Measurements from ENCODE around the gene GALNT8. TPM values are rescaled to one million over a fixed set of nuclear protein-coding genes. Genes with fewer than 3 reads are reported as not detected.

The GALNT8 gene
- total RNA-seq, 1 donor from 2014 or later: 1.4 TPM

- no peak overlapping the region for H3K4me3 Mint-ChIP-seq (ENCODE audit: unreplicated experiment)
- no peak for DNase-seq (ENCODE audit: low spot score)
- TF ChIP-seq CTCF (IDR thresholded peaks at IDR 0.05): no peak
- H3K9me3 Mint-ChIP-seq (ENCODE audit: low read depth): no peaks in the 10 kb centered on the region
- H3K4me1 Mint-ChIP-seq (ENCODE audit: low read depth): peaks cover 4% of the 10 kb centered on the region
- H3K27ac Mint-ChIP-seq (ENCODE audit: unreplicated experiment): no peak overlapping the region
- H3K36me3 Mint-ChIP-seq (ENCODE audit: low read depth): no peaks in the 10 kb centered on the region
- H3K27me3 Mint-ChIP-seq (ENCODE audit: low read depth): peaks cover 3% of the 10 kb centered on the region
Observed at GRCh38 chr12:4817880-4818279, 97.7 kb downstream of the GALNT8 start.

DNA sequence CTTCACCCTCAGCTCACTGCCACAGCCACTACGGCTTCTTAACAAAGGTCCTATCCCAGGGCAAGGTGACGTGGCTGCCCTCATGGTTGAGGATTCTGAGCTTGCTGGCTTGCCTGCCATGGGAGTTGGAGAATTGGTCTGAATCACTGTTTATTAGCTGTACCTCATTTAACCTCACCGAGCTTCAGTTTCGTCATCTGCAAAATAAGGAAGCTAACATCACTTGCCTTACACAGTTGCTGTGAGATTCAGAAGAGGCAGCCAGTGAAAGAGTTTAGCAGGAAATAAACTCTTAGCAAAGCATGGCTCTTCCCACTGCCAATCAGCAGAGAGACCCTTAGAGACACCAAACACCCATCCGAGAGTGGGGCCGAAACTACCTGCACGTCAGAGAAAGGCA is 99.5 kb downstream of the GALNT8 start:
- DNase-seq (ENCODE audit: low spot score): no peak
- no peak overlapping the region for H3K27ac Mint-ChIP-seq (ENCODE audit: unreplicated experiment)
- no peak for TF ChIP-seq CTCF (IDR thresholded peaks at IDR 0.05)
- no peaks in the 10 kb centered on the region for H3K36me3 Mint-ChIP-seq (ENCODE audit: low read depth)
- H3K9me3 Mint-ChIP-seq (ENCODE audit: low read depth): no peaks in the 10 kb centered on the region
- no peak overlapping the region for H3K4me3 Mint-ChIP-seq (ENCODE audit: unreplicated experiment)
- H3K27me3 Mint-ChIP-seq (ENCODE audit: low read depth): peaks cover 3% of the 10 kb centered on the region
- peaks cover 12% of the 10 kb centered on the region for H3K4me1 Mint-ChIP-seq (ENCODE audit: low read depth)

GRCh38 chr12:4820971-4821370 is 100.8 kb downstream of the GALNT8 start:
- Mint-ChIP-seq H3K27me3 (ENCODE audit: low read depth) (peaks cover under 1% of the 10 kb centered on the region), H3K36me3 (ENCODE audit: low read depth) (no peaks in the 10 kb centered on the region), H3K4me1 (ENCODE audit: low read depth) (peaks cover 12% of the 10 kb centered on the region), H3K9me3 (ENCODE audit: low read depth) (no peaks in the 10 kb centered on the region), H3K4me3 (ENCODE audit: unreplicated experiment) (no peak overlapping the region), H3K27ac (ENCODE audit: unreplicated experiment) (no peak overlapping the region)
- DNase-seq (ENCODE audit: low spot score): no peak
- TF ChIP-seq CTCF (IDR thresholded peaks at IDR 0.05): no peak

Other genes with a start within 250 kb of the GALNT8 start
- gene RAD51AP1, start 181.5 kb upstream of the GALNT8 start, total RNA-seq: 3.8 to 8.7 TPM (median 3.8 TPM) in 3 replicates
- 37.9 to 48.6 TPM (median 38.7 TPM) in 3 replicates for gene DYRK4, start 158.2 kb upstream of the GALNT8 start, total RNA-seq
- 0.26 to 0.65 TPM (median 0.57 TPM) in 3 replicates for gene AKAP3, start 71.3 kb upstream of the GALNT8 start, total RNA-seq
- 68.1 to 87.9 TPM (median 68.7 TPM) in 3 replicates for gene NDUFA9, start 71.3 kb upstream of the GALNT8 start, total RNA-seq
- gene KCNA1, start 189.5 kb downstream of the GALNT8 start, total RNA-seq: 0.45 to 0.64 TPM (median 0.63 TPM) in 3 replicates

Measured in chondrocyte (in vitro differentiated cells).